Measurements from ENCODE around the gene FSIP1. TPM values are rescaled to one million over a fixed set of nuclear protein-coding genes. Genes with fewer than 3 reads are reported as not detected.

Gene FSIP1
- total RNA-seq, 1 experiment from 2014 or later = 0.61 TPM

DNA sequence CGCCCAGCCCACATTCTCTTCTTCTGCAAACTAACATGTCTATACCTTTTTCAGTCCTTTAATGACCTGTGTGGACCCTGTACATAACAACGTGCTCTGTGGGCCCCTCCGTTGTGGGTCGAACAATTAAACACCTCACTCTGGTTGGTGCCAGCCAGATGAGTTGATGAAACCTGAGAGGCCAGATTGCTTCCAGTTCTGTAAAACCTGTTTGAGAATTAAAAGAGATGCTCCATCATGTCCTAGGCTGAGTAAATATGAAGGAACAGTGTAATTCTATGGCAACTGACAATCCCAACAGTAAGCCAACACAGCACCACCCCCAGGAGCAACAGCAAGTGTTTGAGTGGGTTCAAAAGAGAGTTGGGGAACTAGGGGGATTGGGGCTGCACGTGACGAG lies 207.5 kb downstream of the FSIP1 start (continued):
- TF ChIP-seq ESRRA (CRISPR knock-in tag; IDR thresholded peaks at IDR 0.05; ENCODE audit: borderline replicate concordance) (no peak), MAX (CRISPR knock-in tag; IDR thresholded peaks at IDR 0.05) (no peak)

DNA sequence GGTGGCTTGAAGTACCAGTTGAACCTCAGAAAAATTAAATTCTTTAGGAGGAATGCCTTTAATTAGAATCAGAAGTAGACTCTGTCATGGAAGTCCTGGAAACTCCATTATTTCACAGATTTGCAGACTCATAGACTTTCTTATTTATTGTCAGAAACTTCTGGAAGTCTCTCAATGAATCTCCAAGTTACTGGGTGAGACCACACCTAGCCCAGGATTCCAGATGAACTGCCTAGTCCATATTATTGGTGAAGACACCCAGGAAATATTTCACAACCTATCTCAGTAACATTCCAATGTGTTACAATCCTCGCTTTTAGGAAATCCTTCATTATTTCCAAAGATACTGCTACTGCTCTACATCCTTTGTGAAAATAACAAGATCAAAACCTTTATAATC lies 208.2 kb downstream of the FSIP1 start:
- TF ChIP-seq ZNF423 (CRISPR knock-in tag; IDR thresholded peaks at IDR 0.05) = no peak
- no peak for TF ChIP-seq HMGA2 (CRISPR knock-in tag; IDR thresholded peaks at IDR 0.05)
- no peak for TF ChIP-seq NR2C2 (CRISPR knock-in tag; IDR thresholded peaks at IDR 0.05)
- TF ChIP-seq, protein P1, sequence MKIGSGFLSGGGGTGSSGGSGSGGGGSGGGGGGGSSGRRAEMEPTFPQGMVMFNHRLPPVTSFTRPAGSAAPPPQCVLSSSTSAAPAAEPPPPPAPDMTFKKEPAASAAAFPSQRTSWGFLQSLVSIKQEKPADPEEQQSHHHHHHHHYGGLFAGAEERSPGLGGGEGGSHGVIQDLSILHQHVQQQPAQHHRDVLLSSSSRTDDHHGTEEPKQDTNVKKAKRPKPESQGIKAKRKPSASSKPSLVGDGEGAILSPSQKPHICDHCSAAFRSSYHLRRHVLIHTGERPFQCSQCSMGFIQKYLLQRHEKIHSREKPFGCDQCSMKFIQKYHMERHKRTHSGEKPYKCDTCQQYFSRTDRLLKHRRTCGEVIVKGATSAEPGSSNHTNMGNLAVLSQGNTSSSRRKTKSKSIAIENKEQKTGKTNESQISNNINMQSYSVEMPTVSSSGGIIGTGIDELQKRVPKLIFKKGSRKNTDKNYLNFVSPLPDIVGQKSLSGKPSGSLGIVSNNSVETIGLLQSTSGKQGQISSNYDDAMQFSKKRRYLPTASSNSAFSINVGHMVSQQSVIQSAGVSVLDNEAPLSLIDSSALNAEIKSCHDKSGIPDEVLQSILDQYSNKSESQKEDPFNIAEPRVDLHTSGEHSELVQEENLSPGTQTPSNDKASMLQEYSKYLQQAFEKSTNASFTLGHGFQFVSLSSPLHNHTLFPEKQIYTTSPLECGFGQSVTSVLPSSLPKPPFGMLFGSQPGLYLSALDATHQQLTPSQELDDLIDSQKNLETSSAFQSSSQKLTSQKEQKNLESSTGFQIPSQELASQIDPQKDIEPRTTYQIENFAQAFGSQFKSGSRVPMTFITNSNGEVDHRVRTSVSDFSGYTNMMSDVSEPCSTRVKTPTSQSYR (CRISPR knock-in tag; IDR thresholded peaks at IDR 0.05) = no peak
- no peak for TF ChIP-seq SMAD3 (CRISPR knock-in tag; IDR thresholded peaks at IDR 0.05; ENCODE audit: borderline replicate concordance)
- no peak for TF ChIP-seq USF1 (CRISPR knock-in tag; IDR thresholded peaks at IDR 0.05)
- TF ChIP-seq ZNF138 (CRISPR knock-in tag; conservative IDR thresholded peaks at IDR 0.05) = no peak
- TF ChIP-seq STAT6 (CRISPR knock-in tag; conservative IDR thresholded peaks at IDR 0.05; ENCODE audit: low read depth) = no peak
- no peak for TF ChIP-seq CREM (CRISPR knock-in tag; IDR thresholded peaks at IDR 0.05)
- no peaks in the 10 kb centered on the region for H3K36me3 Mint-ChIP-seq
- H3K9me3 Mint-ChIP-seq = no peaks in the 10 kb centered on the region
- ATAC-seq = no peak
- H3K4me3 Mint-ChIP-seq = no peak overlapping the region
- CTCF ChIA-PET = no interaction called here
- H3K27me3 Mint-ChIP-seq (ENCODE audit: low read depth) = peaks cover 14% of the 10 kb centered on the region
- no peak overlapping the region for H3K27ac Mint-ChIP-seq
- H3K4me1 Mint-ChIP-seq = peaks cover 10% of the 10 kb centered on the region
- DNase-seq (ENCODE audit: low spot score) = no peak
- POLR2A ChIA-PET = interaction anchor here (0.6 to 0.7 kb wide), 2 partner anchors 17 to 63 kb away, joined by 7 to 10 read pairs; no protein-coding TSS in a partner anchor

DNA sequence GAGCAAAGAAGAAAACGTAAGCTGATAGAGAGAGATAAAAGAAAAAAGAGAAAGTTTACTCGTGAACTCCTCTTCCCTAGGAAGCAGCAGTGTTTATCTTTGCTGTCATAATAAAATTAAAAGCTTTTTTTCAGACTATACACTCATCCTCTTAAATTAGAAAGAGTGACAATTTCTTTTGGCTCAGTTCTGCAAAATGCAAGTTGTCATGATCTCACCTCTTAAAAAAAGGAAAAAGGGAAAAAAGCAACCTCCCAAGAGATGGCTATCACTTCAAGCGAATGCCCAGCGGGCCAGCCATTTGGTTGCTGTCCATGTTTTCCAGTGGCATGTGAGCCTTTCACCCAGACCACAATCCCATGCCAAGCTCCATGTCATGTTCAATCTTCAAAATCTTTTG lies 208.8 kb downstream of the FSIP1 start:
- no peak overlapping the region for H3K27ac Mint-ChIP-seq
- peaks cover 8% of the 10 kb centered on the region for H3K27me3 Mint-ChIP-seq (ENCODE audit: low read depth)
- ATAC-seq = no peak
- ChIA-PET CTCF (interaction anchor here (1.2 kb wide), 1 partner anchor 18 kb away, joined by 4 read pairs; no protein-coding TSS in a partner anchor), POLR2A (no interaction called here)
- no peak for TF ChIP-seq PRRX2 (CRISPR knock-in tag; IDR thresholded peaks at IDR 0.05)
- TF ChIP-seq SP1 (CRISPR knock-in tag; conservative IDR thresholded peaks at IDR 0.05) = no peak
- TF ChIP-seq, protein P2, sequence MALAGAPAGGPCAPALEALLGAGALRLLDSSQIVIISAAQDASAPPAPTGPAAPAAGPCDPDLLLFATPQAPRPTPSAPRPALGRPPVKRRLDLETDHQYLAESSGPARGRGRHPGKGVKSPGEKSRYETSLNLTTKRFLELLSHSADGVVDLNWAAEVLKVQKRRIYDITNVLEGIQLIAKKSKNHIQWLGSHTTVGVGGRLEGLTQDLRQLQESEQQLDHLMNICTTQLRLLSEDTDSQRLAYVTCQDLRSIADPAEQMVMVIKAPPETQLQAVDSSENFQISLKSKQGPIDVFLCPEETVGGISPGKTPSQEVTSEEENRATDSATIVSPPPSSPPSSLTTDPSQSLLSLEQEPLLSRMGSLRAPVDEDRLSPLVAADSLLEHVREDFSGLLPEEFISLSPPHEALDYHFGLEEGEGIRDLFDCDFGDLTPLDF (CRISPR knock-in tag; IDR thresholded peaks at IDR 0.05) = no peak
- TF ChIP-seq, protein P3, sequence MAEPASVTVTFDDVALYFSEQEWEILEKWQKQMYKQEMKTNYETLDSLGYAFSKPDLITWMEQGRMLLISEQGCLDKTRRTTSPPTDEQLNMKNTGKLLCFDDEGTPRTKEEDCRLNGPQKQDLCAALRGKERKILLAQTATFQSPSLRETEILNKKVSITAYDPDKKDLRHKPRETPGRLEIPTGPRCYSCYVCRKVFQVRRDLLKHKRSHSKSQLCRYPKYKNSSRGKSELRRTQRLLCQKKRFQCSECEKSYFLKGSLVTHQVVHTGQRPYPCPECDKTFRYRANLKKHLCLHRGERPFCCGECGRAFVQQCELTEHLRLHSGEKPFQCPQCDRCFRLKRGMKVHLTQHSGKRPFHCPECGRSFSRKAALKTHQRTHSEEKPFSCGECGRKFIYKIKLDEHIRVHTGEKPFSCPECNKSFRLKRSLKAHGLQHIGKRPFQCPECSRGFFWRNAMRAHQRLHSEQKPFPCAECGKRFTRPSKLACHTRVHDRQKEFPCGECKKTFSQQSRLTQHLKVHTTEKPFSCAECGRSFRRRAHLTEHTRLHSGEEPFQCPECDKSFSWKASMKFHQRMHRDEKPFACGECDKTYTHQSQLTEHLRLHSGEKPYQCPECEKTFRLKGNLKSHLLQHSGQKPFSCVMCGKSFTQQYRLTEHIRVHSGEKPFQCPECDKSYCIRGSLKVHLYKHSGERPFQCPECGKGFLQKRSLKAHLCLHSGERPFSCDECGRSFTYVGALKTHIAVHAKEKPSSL (CRISPR knock-in tag; conservative IDR thresholded peaks at IDR 0.05) = no peak
- TF ChIP-seq GRHL2 (CRISPR knock-in tag; IDR thresholded peaks at IDR 0.05; ENCODE audit: insufficient replicate concordance, severe bottlenecking) = no peak
- TF ChIP-seq CREM (CRISPR knock-in tag; IDR thresholded peaks at IDR 0.05) = no peak
- TF ChIP-seq ZNF232 (CRISPR knock-in tag; IDR thresholded peaks at IDR 0.05) = no peak
- no peak for TF ChIP-seq ZNF138 (CRISPR knock-in tag; conservative IDR thresholded peaks at IDR 0.05)
- TF ChIP-seq TEAD1 (CRISPR knock-in tag; IDR thresholded peaks at IDR 0.05) = no peak
- TF ChIP-seq ZNF671 (CRISPR knock-in tag; IDR thresholded peaks at IDR 0.05) = no peak
- no peak for TF ChIP-seq SOX15 (CRISPR knock-in tag; IDR thresholded peaks at IDR 0.05)
- H3K9me3 Mint-ChIP-seq = peaks cover 2% of the 10 kb centered on the region; the same call in 1 of the 2 replicates
- peaks cover 4% of the 10 kb centered on the region for H3K4me1 Mint-ChIP-seq
- no peak for DNase-seq (ENCODE audit: low spot score)
- H3K4me3 Mint-ChIP-seq = no peak overlapping the region
- H3K36me3 Mint-ChIP-seq = no peaks in the 10 kb centered on the region
